NOMO-1 treated with DMSO at 0.1 percent for 48 hours (cell line): ENCODE data around the gene POLE.

Experiments used
- DNase-seq: peaks from one replicate; lab custom pipeline; 2025; ENCODE audit not compliant: unreplicated experiment; lab: John Stamatoyannopoulos, UW

Gene POLE

DNA sequence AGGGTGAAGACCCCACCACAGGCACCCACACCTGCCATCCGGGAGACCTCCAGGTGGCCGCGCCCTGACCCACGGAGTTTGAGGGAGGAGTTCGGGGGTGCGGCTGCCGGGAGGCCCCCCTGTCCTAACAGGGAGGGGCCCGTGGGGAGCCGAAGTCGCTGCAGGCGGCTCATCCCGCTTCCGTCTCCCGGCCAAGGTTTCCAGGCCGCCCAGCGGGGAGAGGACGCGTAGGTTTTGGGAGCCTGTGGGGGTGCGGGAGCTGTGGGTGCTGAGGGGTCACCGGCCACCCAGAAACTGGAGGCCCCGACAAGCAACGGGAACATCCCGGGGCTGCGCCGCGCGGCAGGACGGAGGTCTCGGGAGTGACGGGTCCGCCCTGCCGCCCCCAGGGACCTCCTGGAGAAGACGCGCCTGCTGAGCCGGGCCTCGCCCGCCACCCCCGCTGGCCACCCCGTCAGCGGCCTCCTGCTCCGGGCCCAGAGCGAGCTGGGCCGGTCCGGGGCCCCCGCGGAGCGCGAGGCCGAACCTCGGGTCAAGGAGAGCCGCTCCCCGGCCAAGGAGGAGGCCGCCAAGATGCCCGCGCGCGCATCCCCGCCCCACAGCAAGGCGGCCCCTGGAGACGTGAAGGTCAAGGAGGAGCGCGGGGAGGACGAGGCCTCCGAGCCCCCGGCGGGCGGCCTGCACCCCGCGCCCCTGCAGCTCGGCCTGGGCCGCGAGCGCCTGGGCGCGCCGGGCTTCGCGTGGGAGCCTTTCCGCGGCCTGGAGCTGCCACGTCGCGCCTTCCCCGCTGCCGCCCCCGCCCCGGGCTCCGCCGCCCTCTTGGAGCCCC lies 104.3 kb downstream of the POLE start:
- no peak for DNase-seq

DNA sequence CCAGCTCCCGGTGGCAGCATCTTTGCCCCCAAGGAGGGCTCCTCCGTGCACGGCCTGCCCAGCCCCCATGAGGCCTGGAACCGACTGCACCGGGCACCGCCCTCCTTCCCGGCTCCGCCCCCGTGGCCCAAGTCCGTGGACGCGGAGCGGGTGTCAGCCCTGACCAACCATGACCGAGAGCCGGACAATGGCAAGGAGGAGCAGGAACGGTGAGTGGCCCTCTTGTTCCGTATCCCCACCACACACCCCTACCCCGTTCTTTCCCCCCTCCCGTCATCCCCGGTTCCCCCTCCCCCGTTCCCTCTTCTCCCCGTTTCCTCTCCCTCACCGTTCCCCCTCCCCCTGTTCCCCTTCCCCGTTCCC lies 105.1 kb downstream of the POLE start:
- no peak for DNase-seq

DNA sequence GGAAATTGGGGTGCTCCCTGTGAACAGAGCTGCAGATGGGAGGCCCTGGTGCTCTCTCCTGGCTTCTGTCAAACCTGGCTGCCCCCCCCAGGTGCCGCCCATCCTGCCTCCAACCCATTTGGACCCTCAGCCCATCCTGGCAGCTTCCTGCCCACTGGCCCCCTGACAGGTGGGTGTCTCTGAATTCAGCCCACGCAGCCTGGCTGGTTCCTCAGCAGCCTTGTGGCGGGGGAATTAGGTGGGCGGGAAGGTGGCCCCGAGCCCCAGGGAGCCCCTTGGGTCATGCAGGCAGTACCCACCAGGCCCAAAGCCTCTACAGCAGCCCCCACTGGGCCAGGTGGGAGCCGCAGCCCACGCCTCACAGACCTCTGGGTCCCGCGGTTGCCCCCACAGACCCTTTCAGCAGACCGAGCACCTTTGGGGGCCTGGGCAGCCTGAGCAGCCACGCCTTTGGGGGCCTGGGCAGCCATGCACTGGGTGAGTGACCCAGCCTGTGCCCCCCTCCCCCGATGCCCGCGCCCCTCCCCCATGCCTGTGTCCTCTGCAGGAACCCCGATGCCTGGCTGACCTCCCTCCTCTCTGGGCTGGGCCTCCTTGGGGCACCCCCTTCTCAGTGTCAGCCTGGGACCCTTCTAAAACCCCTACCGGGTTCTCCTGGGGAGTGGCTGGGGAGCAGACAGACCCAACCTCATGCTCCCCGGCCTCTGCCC lies 105.6 kb downstream of the POLE start:
- no peak for DNase-seq

DNA sequence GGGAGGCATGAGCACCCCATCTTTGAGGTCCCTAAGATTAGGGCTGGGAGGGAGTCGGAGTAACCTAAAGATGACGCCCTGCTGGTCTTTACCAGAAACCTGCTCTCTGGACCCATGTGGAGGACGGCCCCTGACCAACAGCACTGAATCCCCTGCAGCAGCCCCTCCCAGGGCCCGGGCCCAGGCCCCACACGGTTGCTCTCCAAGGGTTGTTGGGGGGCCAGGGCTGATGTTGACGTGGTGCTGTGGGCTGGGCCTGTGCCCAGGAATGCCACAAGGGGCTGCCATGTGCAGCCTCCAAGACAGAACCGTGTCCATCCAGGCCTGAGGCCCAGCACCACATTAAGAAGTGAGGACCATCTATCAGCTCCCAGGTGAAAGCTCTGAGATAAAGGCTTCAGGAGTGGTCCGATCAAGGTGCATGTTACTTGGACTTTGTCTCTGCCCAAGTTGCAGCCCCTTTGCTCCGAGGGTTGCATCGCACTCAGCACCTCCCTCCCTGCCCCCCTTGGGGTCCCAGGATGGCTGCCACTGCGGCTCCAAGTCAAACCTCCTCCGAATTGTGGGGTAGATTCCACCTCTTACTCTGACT lies 106.3 kb downstream of the POLE start:
- no peak for DNase-seq

DNA sequence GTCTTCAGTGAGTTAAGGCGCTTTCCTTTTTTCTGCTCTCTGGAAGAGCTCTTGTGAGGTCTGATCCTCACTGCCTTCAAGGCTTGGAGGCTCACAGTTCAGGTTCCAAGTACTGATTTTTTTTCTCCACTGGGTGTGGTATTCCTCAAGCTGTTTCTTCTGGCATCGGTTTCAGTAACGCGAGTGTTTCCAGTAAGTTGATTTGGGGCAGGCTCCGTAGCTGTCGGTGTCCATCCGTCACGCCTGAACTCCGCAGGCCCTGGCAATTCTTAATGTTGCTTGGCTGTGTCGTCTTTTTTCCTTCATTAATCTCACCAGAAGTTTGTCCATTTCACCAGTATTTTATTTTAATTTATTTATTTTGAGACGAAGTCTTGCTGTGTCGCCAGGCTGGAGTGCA lies 107.4 kb downstream of the POLE start:
- no peak for DNase-seq

DNA sequence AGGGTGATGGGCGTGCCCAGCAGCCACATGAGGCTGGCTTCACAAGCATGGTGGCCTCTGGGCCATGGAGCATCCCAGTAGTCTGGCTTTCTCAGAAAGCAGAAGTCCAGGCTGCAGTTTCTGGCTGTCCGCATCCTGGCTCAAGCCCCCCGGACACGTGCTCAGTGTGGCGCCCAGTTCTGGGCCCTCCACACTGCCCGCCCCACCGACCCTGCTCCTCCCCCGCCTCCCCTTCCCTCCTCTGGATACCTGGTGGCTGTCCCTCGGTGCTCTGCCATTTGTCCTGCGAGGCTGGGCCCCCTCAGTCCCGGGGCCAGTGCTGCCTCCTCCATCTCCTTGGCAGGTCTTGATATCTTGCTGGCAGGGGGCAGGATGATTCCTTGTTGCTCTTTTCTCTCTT lies 108.3 kb downstream of the POLE start:
- no peak for DNase-seq

DNA sequence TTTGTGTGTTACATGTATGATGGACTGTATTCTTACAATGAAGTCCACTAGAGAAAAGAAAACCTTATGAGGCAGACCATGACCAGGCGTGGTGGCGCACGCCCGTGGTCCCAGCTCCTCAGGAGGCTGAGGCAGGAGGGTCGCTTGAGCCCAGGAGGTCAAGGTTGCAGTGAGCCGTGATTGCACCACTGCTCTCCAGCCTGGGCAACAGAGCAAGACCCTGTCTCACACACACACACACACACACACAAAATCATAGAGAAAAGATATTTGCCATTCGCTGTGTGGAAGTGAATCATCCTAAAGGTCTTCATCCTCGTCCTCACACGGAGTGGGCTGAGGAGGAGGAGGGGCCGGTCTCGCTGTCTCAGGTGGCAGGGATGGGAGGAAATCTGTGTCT lies 109.0 kb downstream of the POLE start:
- no peak for DNase-seq

DNA sequence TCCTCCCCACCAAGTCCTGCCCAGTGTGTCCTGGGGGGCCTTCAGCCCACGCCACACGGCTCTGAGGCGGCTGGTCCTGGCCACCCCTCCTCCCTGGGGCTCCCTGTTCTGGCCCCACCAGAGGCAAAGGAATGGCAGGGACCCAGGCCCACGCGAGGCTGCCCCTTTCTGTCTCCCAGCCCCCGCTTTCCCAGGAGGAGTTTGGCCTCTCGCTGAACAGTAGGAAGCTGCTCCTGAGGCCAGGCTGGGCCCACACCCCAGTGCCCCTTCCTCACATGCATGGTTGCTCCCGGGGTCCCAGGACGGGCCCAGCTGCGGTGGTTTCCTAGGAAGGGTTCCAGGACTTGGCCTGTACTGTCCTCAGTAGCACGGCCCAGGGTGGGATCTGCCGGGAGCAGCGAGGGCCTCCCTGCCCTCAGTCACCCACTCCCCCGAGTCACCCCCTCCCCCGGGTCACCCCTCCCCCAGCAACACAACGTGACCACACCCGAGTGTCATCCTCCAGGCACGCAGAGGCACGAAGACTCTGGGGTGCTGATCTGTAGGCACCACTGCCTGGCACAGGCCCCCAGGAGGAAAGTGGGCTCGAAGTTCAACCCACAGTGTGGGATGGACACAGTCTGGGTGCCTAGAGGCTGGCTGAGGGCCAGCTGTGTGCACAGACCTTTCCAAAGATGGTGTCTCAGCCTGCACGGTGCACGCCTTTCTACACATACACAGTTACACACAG lies 109.8 kb downstream of the POLE start:
- no peak for DNase-seq

DNA sequence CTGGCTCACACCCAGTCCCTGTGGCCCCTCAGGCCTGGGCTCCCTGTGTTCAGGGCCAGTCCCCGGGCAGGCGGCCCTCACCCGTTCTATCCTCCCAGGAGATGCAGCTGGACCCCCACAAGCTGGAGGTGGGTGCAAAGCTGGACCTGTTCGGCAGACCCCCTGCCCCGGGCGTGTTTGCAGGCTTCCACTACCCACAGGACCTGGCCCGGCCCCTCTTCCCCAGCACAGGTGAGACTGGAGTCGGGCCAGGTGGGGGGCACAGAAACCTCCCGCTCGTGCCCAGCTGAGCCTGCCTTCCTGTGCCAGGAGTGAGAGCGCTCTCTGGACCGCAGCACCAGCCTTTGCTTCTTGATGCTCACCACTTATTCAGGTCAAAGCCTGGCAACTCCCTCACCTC lies 110.4 kb downstream of the POLE start:
- no peak for DNase-seq

DNA sequence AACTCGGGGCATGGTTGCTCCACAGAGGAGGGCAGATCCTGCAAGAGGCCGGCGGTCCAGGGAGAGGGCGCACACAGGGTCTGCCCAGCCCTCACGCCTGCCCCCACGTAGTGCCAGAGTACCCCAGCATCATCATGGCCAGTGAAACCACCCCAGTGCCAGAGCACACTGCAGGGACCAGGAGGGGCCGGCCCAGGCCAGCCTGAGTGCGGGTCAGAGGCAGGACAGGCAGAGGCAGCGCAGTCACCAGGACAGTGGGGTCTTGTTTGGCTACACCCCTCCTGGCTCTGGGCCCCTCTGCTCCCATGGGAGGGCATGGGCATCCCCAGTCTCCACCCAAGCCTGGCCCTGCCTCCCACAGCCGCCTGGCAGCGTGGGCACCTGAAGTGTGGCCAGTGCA lies 111.5 kb downstream of the POLE start:
- no peak for DNase-seq

DNA sequence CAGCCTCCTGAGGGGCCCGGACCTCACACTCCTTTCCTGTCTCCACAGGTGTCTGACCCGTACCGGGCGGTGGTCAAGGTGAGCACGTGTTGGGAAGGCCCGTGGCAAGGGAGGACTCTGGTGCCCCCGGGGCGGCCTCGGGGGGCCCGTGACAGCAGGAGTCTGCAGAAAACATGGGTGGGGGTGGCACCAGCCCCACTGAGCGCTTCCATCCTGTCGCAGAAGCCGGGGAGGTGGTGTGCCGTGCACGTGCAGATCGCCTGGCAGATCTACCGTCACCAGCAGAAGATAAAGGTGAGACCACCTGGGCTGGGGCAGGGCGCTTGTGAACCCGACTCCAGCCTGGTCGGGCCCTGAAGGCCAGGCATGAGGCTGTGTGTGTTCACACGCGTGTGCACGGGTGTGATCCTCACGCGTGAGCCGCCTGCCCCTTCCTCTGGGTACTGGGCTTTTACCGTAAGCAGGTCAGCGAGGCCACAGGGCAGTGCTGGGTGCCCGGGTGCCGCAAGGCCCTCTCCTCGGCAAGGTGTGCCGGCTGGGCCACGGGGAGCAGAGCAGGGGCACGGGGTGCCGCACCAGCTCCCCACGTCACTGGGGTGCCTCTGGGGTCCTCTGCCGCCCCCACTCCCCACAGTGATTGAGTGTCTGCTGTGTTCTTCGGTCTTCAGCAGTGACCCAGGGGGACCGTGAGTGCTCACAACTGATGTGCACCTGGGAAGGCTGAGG lies 112.7 kb downstream of the POLE start:
- DNase-seq, result no peak
